ENCODE data around the gene PET117. TPM values are rescaled to one million over a fixed set of nuclear protein-coding genes. Genes with fewer than 3 reads are reported as not detected.

The PET117 gene
- total RNA-seq, 4 donors from 2014 or later, result 11.5 to 14.7 (median 13.3) TPM

- 59 to 100% methylated on average over 1 of the region's 1 CpG for WGBS, 2 donors
- no peak for DNase-seq (ENCODE audit: low spot score in 2 of 2)
- H3K4me3 ChIP-seq (ENCODE audit: low read depth, poor library complexity, severe bottlenecking), result no peak overlapping the region
- TF ChIP-seq CTCF (IDR thresholded peaks at IDR 0.05) (no peak), POLR2A (IDR thresholded peaks at IDR 0.05) (no peak)
- intact Hi-C loops (cut with DNase I; ENCODE audit: low total_unique reads), result no loop called here
These were observed 43.2 kb downstream of the PET117 start for GRCh38 chr20:18180815-18181214.

GRCh38 chr20:18187020-18187419, 49.4 kb downstream of the PET117 start:
- 53 to 56% methylated on average over 5 of the region's 5 CpGs for WGBS, 2 donors
- intact Hi-C loops (cut with DNase I; ENCODE audit: low total_unique reads), result no loop called here
- TF ChIP-seq CTCF (IDR thresholded peaks at IDR 0.05), result no peak
- no peak for TF ChIP-seq POLR2A (IDR thresholded peaks at IDR 0.05)

GRCh38 chr20:18188434-18188833, 50.8 kb downstream of the PET117 start:
- intact Hi-C loops (cut with DNase I; ENCODE audit: low total_unique reads), result no loop called here
- no peak overlapping the region for H3K4me3 ChIP-seq (ENCODE audit: low read depth, poor library complexity, severe bottlenecking)
- TF ChIP-seq CTCF (IDR thresholded peaks at IDR 0.05) (no peak), POLR2A (IDR thresholded peaks at IDR 0.05) (no peak)
- WGBS, 2 donors, result 35 to 43% methylated on average over 3 of the region's 3 CpGs
- DNase-seq (ENCODE audit: low spot score in 2 of 2), result no peak

More at GRCh38 chr20:18187020-18187419, 49.4 kb downstream of the PET117 start:
- no peak for DNase-seq (ENCODE audit: low spot score in 2 of 2)
- no peak overlapping the region for H3K4me3 ChIP-seq (ENCODE audit: low read depth, poor library complexity, severe bottlenecking)

GRCh38 chr20:18190338-18191233, 52.9 kb downstream of the PET117 start:
- DNase-seq (ENCODE audit: low spot score in 2 of 2), result no peak
- H3K4me3 ChIP-seq (ENCODE audit: low read depth, poor library complexity, severe bottlenecking), result no peak overlapping the region
- TF ChIP-seq CTCF (IDR thresholded peaks at IDR 0.05) (no peak), POLR2A (IDR thresholded peaks at IDR 0.05) (no peak)
- intact Hi-C loops (cut with DNase I; ENCODE audit: low total_unique reads), result no loop called here
- WGBS, 2 donors, result 89 to 91% methylated on average over 3 of the region's 3 CpGs

- 80 to 87% methylated on average over 1 of the region's 1 CpG for WGBS, 2 donors
- no peak for DNase-seq (ENCODE audit: low spot score in 2 of 2)
- TF ChIP-seq CTCF (IDR thresholded peaks at IDR 0.05), result no peak
- TF ChIP-seq POLR2A (IDR thresholded peaks at IDR 0.05), result no peak
- intact Hi-C loops (cut with DNase I; ENCODE audit: low total_unique reads), result no loop called here
- no peak overlapping the region for H3K4me3 ChIP-seq (ENCODE audit: low read depth, poor library complexity, severe bottlenecking)
These were observed 53.6 kb downstream of the PET117 start for GRCh38 chr20:18191306-18191705.

Other genes starting within 250 kb of the PET117 start
- gene SNX5, start 169.1 kb upstream of the PET117 start, total RNA-seq, result 10 to 100 TPM; 44.6 to 70.7 (median 66.0) TPM
- 10 to 100 TPM; 21.9 to 36.3 (median 33.5) TPM for gene MGME1, start 168.8 kb upstream of the PET117 start, total RNA-seq
- 10 to 100 TPM; 22.9 to 46.6 (median 31.4) TPM for gene OVOL2, start 79.9 kb upstream of the PET117 start, total RNA-seq
- 10 to 100 TPM; 11.0 to 21.9 (median 14.6) TPM for gene KAT14, start within 50 bp of the PET117 start, total RNA-seq
- gene ZNF133, start 150.7 kb downstream of the PET117 start, total RNA-seq, result 10 to 100 TPM; 14.3 to 27.8 (median 23.7) TPM